ENCODE results near the gene MPPED1. TPM values are rescaled to one million over a fixed set of nuclear protein-coding genes. Genes with fewer than 3 reads are reported as not detected.

The MPPED1 gene
- total and polyA plus RNA-seq, 2 donors (not counting 1 experiment from before 2014, with no cell fraction given), result not detected

DNA sequence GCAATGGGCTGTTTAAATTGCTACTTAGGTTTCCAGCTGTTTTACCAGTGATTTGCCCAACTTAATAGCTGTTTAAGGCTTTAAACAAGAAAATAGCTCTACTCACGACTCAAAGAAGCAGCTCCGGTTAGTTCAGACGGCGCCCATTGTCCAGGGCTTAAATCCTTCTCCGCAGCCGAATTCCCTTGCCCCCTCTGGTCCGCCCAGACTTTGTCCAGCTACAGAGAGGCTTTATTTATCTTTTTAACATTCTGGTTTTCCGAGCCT lies 47.7 kb upstream of the MPPED1 start:
- Histone ChIP-seq H3K4me1 (ENCODE audit: control insufficient read depth, extremely low read depth, insufficient read depth, low read length) (no peaks in the 10 kb centered on the region), H2AFZ (ENCODE audit: low read length) (no peak overlapping the region), H3K4me3 (replicated peaks in 1 of 4; ENCODE audit: control extremely low read depth in 1 of 4, insufficient read depth in 1 of 4, low read depth in 3 of 4, low read length in 4 of 4) (no peak overlapping the region), H3K27me3 (ENCODE audit: control insufficient read depth, insufficient read depth, low read length) (no peaks in the 10 kb centered on the region), H3K9ac (ENCODE audit: insufficient read depth, low read length) (no peak overlapping the region), H3K4me2 (ENCODE audit: extremely low read depth, insufficient read depth, low read length) (no peak overlapping the region), H3K36me3 (ENCODE audit: control insufficient read depth, insufficient read depth, low read length) (no peaks in the 10 kb centered on the region), H4K20me1 (ENCODE audit: control insufficient read depth, extremely low read depth, insufficient read depth, low read length) (no peaks in the 10 kb centered on the region), H3K9me3 (ENCODE audit: control insufficient read depth, insufficient read depth, low read depth, low read length) (no peaks in the 10 kb centered on the region), H3K27ac (ENCODE audit: insufficient read depth, low read length) (no peak overlapping the region), H3K79me2 (ENCODE audit: control insufficient read depth, insufficient read depth, low read length) (no peaks in the 10 kb centered on the region)
- DNase-seq (ENCODE audit: low read depth in 2 of 2), result no peak
- TF ChIP-seq EZH2 (IDR thresholded peaks at IDR 0.05; ENCODE audit: low read length, missing control alignments), result no peak
- TF ChIP-seq, protein P1, sequence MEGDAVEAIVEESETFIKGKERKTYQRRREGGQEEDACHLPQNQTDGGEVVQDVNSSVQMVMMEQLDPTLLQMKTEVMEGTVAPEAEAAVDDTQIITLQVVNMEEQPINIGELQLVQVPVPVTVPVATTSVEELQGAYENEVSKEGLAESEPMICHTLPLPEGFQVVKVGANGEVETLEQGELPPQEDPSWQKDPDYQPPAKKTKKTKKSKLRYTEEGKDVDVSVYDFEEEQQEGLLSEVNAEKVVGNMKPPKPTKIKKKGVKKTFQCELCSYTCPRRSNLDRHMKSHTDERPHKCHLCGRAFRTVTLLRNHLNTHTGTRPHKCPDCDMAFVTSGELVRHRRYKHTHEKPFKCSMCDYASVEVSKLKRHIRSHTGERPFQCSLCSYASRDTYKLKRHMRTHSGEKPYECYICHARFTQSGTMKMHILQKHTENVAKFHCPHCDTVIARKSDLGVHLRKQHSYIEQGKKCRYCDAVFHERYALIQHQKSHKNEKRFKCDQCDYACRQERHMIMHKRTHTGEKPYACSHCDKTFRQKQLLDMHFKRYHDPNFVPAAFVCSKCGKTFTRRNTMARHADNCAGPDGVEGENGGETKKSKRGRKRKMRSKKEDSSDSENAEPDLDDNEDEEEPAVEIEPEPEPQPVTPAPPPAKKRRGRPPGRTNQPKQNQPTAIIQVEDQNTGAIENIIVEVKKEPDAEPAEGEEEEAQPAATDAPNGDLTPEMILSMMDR (conservative IDR thresholded peaks at IDR 0.05 in 1 of 2, IDR thresholded peaks at IDR 0.05 in 1 of 2; ENCODE audit: low read depth in 1 of 2, low read length in 2 of 2), result no peak

GRCh38 chr22:43365715-43366440 lies 45.9 kb upstream of the MPPED1 start:
- H3K79me2 ChIP-seq (ENCODE audit: control insufficient read depth, insufficient read depth, low read length), result no peaks in the 10 kb centered on the region
- no peaks in the 10 kb centered on the region for H3K27me3 ChIP-seq (ENCODE audit: control insufficient read depth, insufficient read depth, low read length)
- no peaks in the 10 kb centered on the region for H3K9me3 ChIP-seq (ENCODE audit: control insufficient read depth, insufficient read depth, low read depth, low read length)
- H3K4me2 ChIP-seq (ENCODE audit: extremely low read depth, insufficient read depth, low read length), result no peak overlapping the region
- no peaks in the 10 kb centered on the region for H4K20me1 ChIP-seq (ENCODE audit: control insufficient read depth, extremely low read depth, insufficient read depth, low read length)
- H2AFZ ChIP-seq (ENCODE audit: low read length), result no peak overlapping the region
- DNase-seq (ENCODE audit: low read depth in 2 of 2), result no peak
- H3K36me3 ChIP-seq (ENCODE audit: control insufficient read depth, insufficient read depth, low read length), result no peaks in the 10 kb centered on the region
- H3K4me1 ChIP-seq (ENCODE audit: control insufficient read depth, extremely low read depth, insufficient read depth, low read length), result no peaks in the 10 kb centered on the region
- no peak overlapping the region for H3K4me3 ChIP-seq (replicated peaks in 1 of 4; ENCODE audit: control extremely low read depth in 1 of 4, insufficient read depth in 1 of 4, low read depth in 3 of 4, low read length in 4 of 4)
- TF ChIP-seq, protein P1 (conservative IDR thresholded peaks at IDR 0.05 in 1 of 2, IDR thresholded peaks at IDR 0.05 in 1 of 2; ENCODE audit: low read depth in 1 of 2, low read length in 2 of 2), result no peak
- no peak for TF ChIP-seq EZH2 (IDR thresholded peaks at IDR 0.05; ENCODE audit: low read length, missing control alignments)
- H3K27ac ChIP-seq (ENCODE audit: insufficient read depth, low read length), result no peak overlapping the region
- no peak overlapping the region for H3K9ac ChIP-seq (ENCODE audit: insufficient read depth, low read length)

- H3K27ac ChIP-seq (ENCODE audit: insufficient read depth, low read length), result no peak overlapping the region
- H3K4me2 ChIP-seq (ENCODE audit: extremely low read depth, insufficient read depth, low read length), result no peak overlapping the region
- H3K9me3 ChIP-seq (ENCODE audit: control insufficient read depth, insufficient read depth, low read depth, low read length), result no peaks in the 10 kb centered on the region
- H3K27me3 ChIP-seq (ENCODE audit: control insufficient read depth, insufficient read depth, low read length), result no peaks in the 10 kb centered on the region
- no peaks in the 10 kb centered on the region for H3K36me3 ChIP-seq (ENCODE audit: control insufficient read depth, insufficient read depth, low read length)
- DNase-seq (ENCODE audit: low read depth in 2 of 2), result no peak
- no peaks in the 10 kb centered on the region for H4K20me1 ChIP-seq (ENCODE audit: control insufficient read depth, extremely low read depth, insufficient read depth, low read length)
- H3K9ac ChIP-seq (ENCODE audit: insufficient read depth, low read length), result no peak overlapping the region
- TF ChIP-seq, protein P1 (conservative IDR thresholded peaks at IDR 0.05 in 1 of 2, IDR thresholded peaks at IDR 0.05 in 1 of 2; ENCODE audit: low read depth in 1 of 2, low read length in 2 of 2), result no peak
- TF ChIP-seq EZH2 (IDR thresholded peaks at IDR 0.05; ENCODE audit: low read length, missing control alignments), result no peak
- H3K79me2 ChIP-seq (ENCODE audit: control insufficient read depth, insufficient read depth, low read length), result no peaks in the 10 kb centered on the region
- no peak overlapping the region for H3K4me3 ChIP-seq (replicated peaks in 1 of 4; ENCODE audit: control extremely low read depth in 1 of 4, insufficient read depth in 1 of 4, low read depth in 3 of 4, low read length in 4 of 4)
- no peak overlapping the region for H2AFZ ChIP-seq (ENCODE audit: low read length)
- H3K4me1 ChIP-seq (ENCODE audit: control insufficient read depth, extremely low read depth, insufficient read depth, low read length), result no peaks in the 10 kb centered on the region
Observed at GRCh38 chr22:43370036-43370435, 41.8 kb upstream of the MPPED1 start.
